SU-DHL-6 (cell line): ENCODE results near the gene SLC4A2.

Experiments used
- H2AFZ ChIP-seq: fragments of 200-600 bp; sonication (generic); 2 replicates; pipeline ENCODE4 v1.6.1; 2014; ENCODE audit warnings: low read depth, mild to moderate bottlenecking, moderate library complexity, mixed read lengths, antibody characterized with exemption, low read length; ENCODE audit not compliant: severe bottlenecking
- H3F3A ChIP-seq: fragments of 200-600 bp; shearing (Covaris generic); 2 replicates; pipeline ENCODE4 v1.6.0; 2016; ENCODE audit warnings: antibody characterized with exemption, mild to moderate bottlenecking; ENCODE audit not compliant: insufficient read depth
- H3K27ac ChIP-seq: fragments of 200-600 bp; sonication (generic); 2 replicates; pipeline ENCODE4 v1.5.1; 2016; ENCODE audit warnings: low read depth, mild to moderate bottlenecking, low read length, moderate library complexity, mixed read lengths
- H3K27me3 ChIP-seq: fragments of 200-600 bp; sonication (generic), shearing (Covaris generic); 2 replicates; pipeline ENCODE4 v1.6.0; 2014; ENCODE audit warnings: mild to moderate bottlenecking, low read length
- H3K36me3 ChIP-seq: fragments of 200-600 bp; sonication (generic); 2 replicates; pipeline ENCODE4 v1.6.1; 2014; ENCODE audit warnings: mild to moderate bottlenecking, low read length, mixed read lengths
- H3K4me2 ChIP-seq: fragments of 300-600, 200-600 bp; shearing (Covaris generic), sonication (generic); 2 replicates; pipeline ENCODE4 v1.6.0; 2014; ENCODE audit warnings: low read length, low read depth, mild to moderate bottlenecking; ENCODE audit not compliant: poor library complexity, severe bottlenecking
- H3K4me3 ChIP-seq: fragments of 200-600 bp; sonication (generic); 2 replicates; pipeline ENCODE4 v1.5.1; 2014; ENCODE audit warnings: antibody characterized with exemption, low read length, mild to moderate bottlenecking, mixed read lengths; ENCODE audit not compliant: insufficient read depth, poor library complexity, severe bottlenecking
- H3K79me2 ChIP-seq: fragments of 200-600 bp; sonication (generic); 2 replicates; pipeline ENCODE4 v1.6.1; 2014; ENCODE audit warnings: mild to moderate bottlenecking, low read length, moderate library complexity; ENCODE audit not compliant: insufficient read depth
- H3K9ac ChIP-seq: fragments of 200-600 bp; sonication (generic); 2 replicates; pipeline ENCODE4 v1.7.0; 2014; ENCODE audit warnings: mild to moderate bottlenecking, low read length
- H3K9me2 ChIP-seq: fragments of 200-600 bp; sonication (generic); replicated peaks from 2 replicates; pipeline ENCODE4 v1.6.1; 2014; ENCODE audit warnings: low read length; ENCODE audit not compliant: insufficient read depth
- H3K9me3 ChIP-seq: fragments of 200-600 bp; sonication (generic); 2 replicates; pipeline ENCODE4 v1.6.1; 2014; ENCODE audit warnings: low read length, mixed read lengths; ENCODE audit not compliant: insufficient read depth
- H4K20me1 ChIP-seq: fragments of 200-600 bp; sonication (generic); 2 replicates; pipeline ENCODE4 v1.6.1; 2014; ENCODE audit warnings: low read depth, mild to moderate bottlenecking, antibody characterized with exemption, low read length, moderate library complexity, mixed read lengths
- CTCF ChIP-seq: fragments of 200-600 bp; sonication (generic); IDR thresholded peaks from one replicate; pipeline ENCODE4 v1.5.1; 2017; ENCODE audit warnings: antibody characterized with exemption, mild to moderate bottlenecking, low read length, moderate library complexity; ENCODE audit not compliant: insufficient read depth, poor library complexity, severe bottlenecking
- EZH2phosphoT487 ChIP-seq: fragments of 200-600 bp; sonication (generic), shearing (Covaris generic); conservative IDR thresholded peaks from 2 replicates; pipeline ENCODE4 v1.6.1; 2018; ENCODE audit warnings: mild to moderate bottlenecking, antibody characterized with exemption, low read length, moderate library complexity, mixed read lengths

SLC4A2 gene

GRCh38 chr7:151070574-151070960 is 11.2 kb downstream of the SLC4A2 start:
- Histone ChIP-seq H3K4me3 (no peak overlapping the region), H3K9me3 (no peaks in the 10 kb centered on the region), H3K9ac (no peak overlapping the region), H3K4me2 (no peak overlapping the region), H3K27ac (no peak overlapping the region), H3K79me2 (no peaks in the 10 kb centered on the region), H3K36me3 (no peaks in the 10 kb centered on the region), H3K9me2 (no peaks in the 10 kb centered on the region), H4K20me1 (no peaks in the 10 kb centered on the region), H3K27me3 (no peaks in the 10 kb centered on the region), H3F3A (no peaks in the 10 kb centered on the region), H2AFZ (no peak overlapping the region)
- no peak for TF ChIP-seq EZH2phosphoT487

- Histone ChIP-seq H3K9me3 (no peaks in the 10 kb centered on the region), H3K4me3 (no peak overlapping the region), H4K20me1 (no peaks in the 10 kb centered on the region), H3K9ac (no peak overlapping the region), H3F3A (no peaks in the 10 kb centered on the region), H3K27ac (no peak overlapping the region), H3K27me3 (no peaks in the 10 kb centered on the region), H3K9me2 (no peaks in the 10 kb centered on the region), H3K79me2 (no peaks in the 10 kb centered on the region), H3K36me3 (no peaks in the 10 kb centered on the region), H3K4me2 (no peak overlapping the region), H2AFZ (no peak overlapping the region)
- no peak for TF ChIP-seq EZH2phosphoT487
- TF ChIP-seq CTCF: no peak
These were observed 11.9 kb downstream of the SLC4A2 start for GRCh38 chr7:151071032-151071866.

- Histone ChIP-seq H3K4me2 (no peak overlapping the region), H3F3A (peaks cover 10% of the 10 kb centered on the region; the same call in 1 of the 2 replicates), H3K4me3 (no peak overlapping the region), H3K27ac (no peak overlapping the region), H3K36me3 (no peaks in the 10 kb centered on the region), H3K9me3 (no peaks in the 10 kb centered on the region), H2AFZ (no peak overlapping the region), H3K27me3 (no peaks in the 10 kb centered on the region), H3K9me2 (no peaks in the 10 kb centered on the region), H4K20me1 (no peaks in the 10 kb centered on the region), H3K9ac (no peak overlapping the region), H3K79me2 (peaks cover under 1% of the 10 kb centered on the region; the same call in 1 of the 2 replicates)
- no peak for TF ChIP-seq EZH2phosphoT487
- TF ChIP-seq CTCF: no peak
These were observed 14.6 kb downstream of the SLC4A2 start for GRCh38 chr7:151073990-151074389.
